ENCODE data around the gene MTUS2.

DNA sequence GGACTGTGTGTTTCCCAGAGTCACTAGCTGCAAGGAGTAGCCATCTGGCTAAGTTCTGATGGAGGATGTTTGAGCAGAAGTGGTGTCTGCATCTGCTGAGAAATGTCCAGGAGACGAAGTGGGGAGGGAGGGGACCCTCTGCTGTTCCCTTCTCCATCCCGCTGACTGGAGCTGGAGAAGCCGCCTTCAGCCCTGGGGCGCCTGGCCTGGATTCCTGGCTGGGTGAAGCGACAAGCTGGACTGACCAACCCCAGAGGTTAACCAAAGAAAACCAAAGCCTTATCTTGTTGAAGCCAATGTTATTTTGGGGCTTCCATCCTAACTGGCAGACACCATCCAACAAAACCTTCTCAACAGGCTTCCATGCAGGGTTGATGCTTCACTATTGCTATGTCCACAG lies 707.8 kb downstream of the MTUS2 start:
- TF ChIP-seq, protein P1, sequence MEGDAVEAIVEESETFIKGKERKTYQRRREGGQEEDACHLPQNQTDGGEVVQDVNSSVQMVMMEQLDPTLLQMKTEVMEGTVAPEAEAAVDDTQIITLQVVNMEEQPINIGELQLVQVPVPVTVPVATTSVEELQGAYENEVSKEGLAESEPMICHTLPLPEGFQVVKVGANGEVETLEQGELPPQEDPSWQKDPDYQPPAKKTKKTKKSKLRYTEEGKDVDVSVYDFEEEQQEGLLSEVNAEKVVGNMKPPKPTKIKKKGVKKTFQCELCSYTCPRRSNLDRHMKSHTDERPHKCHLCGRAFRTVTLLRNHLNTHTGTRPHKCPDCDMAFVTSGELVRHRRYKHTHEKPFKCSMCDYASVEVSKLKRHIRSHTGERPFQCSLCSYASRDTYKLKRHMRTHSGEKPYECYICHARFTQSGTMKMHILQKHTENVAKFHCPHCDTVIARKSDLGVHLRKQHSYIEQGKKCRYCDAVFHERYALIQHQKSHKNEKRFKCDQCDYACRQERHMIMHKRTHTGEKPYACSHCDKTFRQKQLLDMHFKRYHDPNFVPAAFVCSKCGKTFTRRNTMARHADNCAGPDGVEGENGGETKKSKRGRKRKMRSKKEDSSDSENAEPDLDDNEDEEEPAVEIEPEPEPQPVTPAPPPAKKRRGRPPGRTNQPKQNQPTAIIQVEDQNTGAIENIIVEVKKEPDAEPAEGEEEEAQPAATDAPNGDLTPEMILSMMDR (IDR thresholded peaks at IDR 0.05; ENCODE audit: extremely low read depth in 1 of 2, insufficient read depth in 1 of 2, low read depth in 1 of 2, low read length in 2 of 2): no peak
- TF ChIP-seq POLR2A (IDR thresholded peaks at IDR 0.05; ENCODE audit: low read depth, low read length): no peak
- TF ChIP-seq MYC (IDR thresholded peaks at IDR 0.05; ENCODE audit: low read depth, low read length): no peak
- TF ChIP-seq, protein P2, sequence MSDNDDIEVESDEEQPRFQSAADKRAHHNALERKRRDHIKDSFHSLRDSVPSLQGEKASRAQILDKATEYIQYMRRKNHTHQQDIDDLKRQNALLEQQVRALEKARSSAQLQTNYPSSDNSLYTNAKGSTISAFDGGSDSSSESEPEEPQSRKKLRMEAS (IDR thresholded peaks at IDR 0.05; ENCODE audit: insufficient read depth, insufficient read length): no peak
- no peak for TF ChIP-seq EZH2 (IDR thresholded peaks at IDR 0.05; ENCODE audit: borderline replicate concordance, low read depth, low read length, severe bottlenecking)
- TF ChIP-seq JUN (IDR thresholded peaks at IDR 0.05; ENCODE audit: borderline replicate concordance, insufficient read depth, insufficient read length, low read depth): no peak
